AG09319 (cell line): Measurements from ENCODE around the gene SETBP1.
A peak's percentile ranks its signal among the peaks of the same experiment; 100 is the strongest.

Experiments
- DNase-seq: peaks from one replicate; pipeline ENCODE4 v3.0.0-alpha.2; 2010; ENCODE audit warnings: low read depth; ENCODE audit errors: extremely low read depth
- CTCF ChIP-seq: IDR thresholded peaks from 2 replicates; pipeline ENCODE4 v1.5.1; 2011; ENCODE audit warnings: low read depth, mild to moderate bottlenecking, inconsistent platforms, low read length, moderate library complexity

The SETBP1 gene

GRCh38 chr18:45046961-45047360 lies 366.3 kb downstream of the SETBP1 start:
- no peak for TF ChIP-seq CTCF
- DNase-seq: no peak

DNA sequence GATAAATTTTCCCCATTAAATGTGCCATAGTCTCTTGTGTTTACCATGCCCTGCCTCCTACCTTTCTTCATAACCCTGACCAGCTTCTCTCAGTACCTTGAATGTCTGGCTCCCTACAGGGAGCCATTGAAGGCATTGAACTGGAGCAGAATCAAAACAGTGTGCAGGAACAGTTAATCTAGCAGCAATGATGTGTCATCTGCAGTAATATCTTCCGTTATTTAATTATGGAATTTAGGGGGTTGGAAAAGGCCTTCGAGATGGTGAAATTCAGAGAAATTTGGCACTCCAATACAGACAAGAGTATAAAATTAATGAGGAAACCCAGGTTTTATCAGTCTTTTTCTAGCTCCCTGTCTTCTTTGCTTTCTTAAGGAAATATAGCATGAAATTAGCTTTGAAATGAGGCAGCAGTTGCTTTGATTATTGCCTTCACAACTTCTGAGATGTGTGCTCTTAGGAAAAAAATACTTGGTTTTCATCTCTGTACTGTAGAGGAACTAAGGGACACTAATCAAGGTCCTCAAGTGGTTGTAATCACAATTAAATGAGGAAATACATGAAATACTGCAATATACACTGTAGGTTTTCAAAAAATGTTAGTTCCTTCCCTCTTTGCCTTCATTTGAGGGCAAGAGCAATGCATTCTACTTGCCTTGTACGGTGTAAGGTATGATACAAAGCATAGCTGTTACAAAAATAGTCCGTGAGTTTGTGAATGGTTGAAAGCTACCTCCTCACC lies 369.1 kb downstream of the SETBP1 start:
- no peak for TF ChIP-seq CTCF
- no peak for DNase-seq

GRCh38 chr18:45050712-45051601 lies 370.3 kb downstream of the SETBP1 start:
- DNase-seq: peak; percentile 84
- no peak for TF ChIP-seq CTCF

GRCh38 chr18:45054636-45055035 lies 373.9 kb downstream of the SETBP1 start:
- DNase-seq: no peak
- no peak for TF ChIP-seq CTCF

GRCh38 chr18:45055811-45056210 lies 375.1 kb downstream of the SETBP1 start:
- TF ChIP-seq CTCF: no peak
- no peak for DNase-seq

GRCh38 chr18:45056926-45057325 lies 376.2 kb downstream of the SETBP1 start:
- DNase-seq: no peak
- no peak; the same call in 1 of the 2 replicates for TF ChIP-seq CTCF
